K562 (cell line): ENCODE measurements around the gene EMX1. TPM values are rescaled to one million over a fixed set of nuclear protein-coding genes. Genes with fewer than 3 reads are reported as not detected.

Source experiments
- ASH1L ChIP-seq: fragments of 450-650 bp; IDR thresholded peaks from 2 replicates; pipeline ENCODE4 v1.6.1; 2018; ENCODE audit warnings: borderline replicate concordance, mild to moderate bottlenecking, low read depth; ENCODE audit not compliant: partially characterized antibody
- CBX8 ChIP-seq: fragments of 200-600 bp; sonication (generic); IDR thresholded peaks from 2 replicates; pipeline ENCODE4 v1.6.1; 2012; ENCODE audit warnings: borderline replicate concordance, mixed run types, low read depth, mild to moderate bottlenecking, moderate library complexity, mixed read lengths, low read length, control low read depth, inconsistent platforms; ENCODE audit not compliant: poor library complexity, severe bottlenecking; ENCODE audit errors: extremely low read depth
- CREBBP ChIP-seq: IDR thresholded peaks from one replicate; pipeline ENCODE4 v1.6.1; 2012; ENCODE audit warnings: low read depth, mild to moderate bottlenecking, control low read depth, inconsistent platforms, low read length
- ETV5 ChIP-seq: sonication (generic); formaldehyde crosslinking; IDR thresholded peaks from 2 replicates; pipeline ENCODE4 v1.4.0; 2020; ENCODE audit warnings: low read depth, mild to moderate bottlenecking, missing genetic modification reagents
- ILK ChIP-seq: fragments of 450-650 bp; IDR thresholded peaks from 2 replicates; pipeline ENCODE4 v1.6.1; 2016; ENCODE audit warnings: missing genetic modification characterization, low read depth, mild to moderate bottlenecking, missing compliant biosample characterization, moderate library complexity, borderline replicate concordance
- MBD2 ChIP-seq: sonication (generic); IDR thresholded peaks from 2 replicates; pipeline ENCODE4 v1.6.1; 2016; ENCODE audit warnings: low read depth, borderline replicate concordance
- MYC ChIP-seq, 2 experiments: fragments of 250-450 bp in 1 of 2; sonication (Bioruptor Pico) in 1 of 2; IDR thresholded peaks; 2 replicates each; pipeline versions ENCODE4 v1.5.1 to v1.6.1; 2012 to 2021; ENCODE audit warnings: low read depth in 2 of 2, borderline replicate concordance in 1 of 2, improper control_type of control experiment in 1 of 2, low read length in 1 of 2, mild to moderate bottlenecking in 1 of 2, moderate library complexity in 1 of 2
- NFE2L1 ChIP-seq: fragments of 450-650 bp; IDR thresholded peaks from 2 replicates; pipeline ENCODE4 v1.6.1; 2016; ENCODE audit warnings: missing genetic modification characterization, low read depth, mild to moderate bottlenecking, missing compliant biosample characterization, moderate library complexity, borderline replicate concordance
- POLR2A ChIP-seq: fragments of 450-650 bp; conservative IDR thresholded peaks from 2 replicates; pipeline ENCODE4 v1.6.1; 2016
- RREB1 ChIP-seq: fragments of 250-450 bp; sonication (Bioruptor Pico); IDR thresholded peaks from 2 replicates; pipeline ENCODE4 v1.4.0; 2020
- SMAD1 ChIP-seq: fragments of 150-350 bp; IDR thresholded peaks from 2 replicates; pipeline ENCODE4 v1.6.1; 2014; ENCODE audit warnings: low read length, low read depth; ENCODE audit not compliant: partially characterized antibody
- SMARCA4 ChIP-seq: fragments of 450-650 bp; IDR thresholded peaks from 2 replicates; pipeline ENCODE4 v1.6.1; 2016
- SRSF3 ChIP-seq: fragments of 200-400 bp; formaldehyde crosslinking; IDR thresholded peaks from 2 replicates; pipeline ENCODE4 v1.6.1; 2016; ENCODE audit warnings: mild to moderate bottlenecking, low read length, moderate library complexity; ENCODE audit not compliant: insufficient read depth
- TCF15 ChIP-seq: fragments of 250-450 bp; sonication (Bioruptor Pico); IDR thresholded peaks from 2 replicates; pipeline ENCODE4 v1.8.0; 2022; ENCODE audit warnings: moderate library complexity, mild to moderate bottlenecking, inconsistent platforms
- THRB ChIP-seq: fragments of 450-650 bp; formaldehyde crosslinking; conservative IDR thresholded peaks from 2 replicates; pipeline ENCODE4 v1.4.0; 2022; ENCODE audit warnings: mild to moderate bottlenecking, missing genetic modification characterization
- ZNF121 ChIP-seq: sonication (generic); formaldehyde crosslinking; conservative IDR thresholded peaks from 2 replicates; pipeline ENCODE4 v1.8.0; 2022; ENCODE audit warnings: missing genetic modification reagents
- ZNF449 ChIP-seq: fragments of 250-450 bp; sonication (Bioruptor Pico); IDR thresholded peaks from 2 replicates; pipeline ENCODE4 v1.8.0; 2022; ENCODE audit warnings: moderate library complexity, mild to moderate bottlenecking, inconsistent platforms
- ZNF507 ChIP-seq: conservative IDR thresholded peaks from 2 replicates; pipeline ENCODE4 v1.6.1; 2017; ENCODE audit warnings: missing genetic modification characterization, missing compliant biosample characterization
- polyA plus RNA-seq, 8 experiments: library from polyadenylated mRNA; depleted of rRNA in 4 of 8; stranded (reverse) in 5 of 8; unstranded in 3 of 8; fragments of >200 nt; fragmentation: Nextera tagmentation in 2 of 8; fragmentation: Illumina TruSeq in 1 of 8; extraction: Ambion mirVana in 2 of 8; extraction: Trizol in 1 of 8; gene quantifications; 2 replicates each; pipeline versions ENCODE4 v1.2.1 to v1.2.3, GENCODE V29; 2011 to 2014; ENCODE audit warnings: inconsistent platforms in 1 of 8, missing spikeins in 1 of 8
- total RNA-seq, 7 experiments: library from RNA; depleted of rRNA in 6 of 7; stranded (reverse); fragments of >200 nt in 6 of 7; fragmentation: Illumina TruSeq in 2 of 7; extraction: Trizol in 2 of 7; gene quantifications; 2 replicates each; pipeline versions ENCODE4 v1.2.1 to v1.2.3, GENCODE V29; 2011 to 2021; ENCODE audit warnings: low replicate concordance in 1 of 7

Gene EMX1
- total and polyA plus RNA-seq, 9 of the 15 experiments (the other 6 are each of a cell fraction or from before 2014, with no cell fraction given): 0.10 to 0.32 (median 0.21) TPM; not detected in 6

- TF ChIP-seq ZNF449 (CRISPR knock-in tag): no peak
- no peak for TF ChIP-seq ZNF121 (CRISPR knock-in tag)
- TF ChIP-seq RREB1 (CRISPR knock-in tag): no peak
- TF ChIP-seq ETV5 (CRISPR knock-in tag): no peak
- no peak for TF ChIP-seq TCF15 (CRISPR knock-in tag)
- TF ChIP-seq SMAD1: no peak
- TF ChIP-seq MYC (IDR thresholded peaks at IDR 0.05; ENCODE audit: low read depth, low read length): 0 out of 2 replicates have a peak, but pooled peaks have one; percentile 4
- TF ChIP-seq MYC (CRISPR knock-in tag; IDR thresholded peaks at IDR 0.05; ENCODE audit: borderline replicate concordance, low read depth): no peak
- no peak for TF ChIP-seq CREBBP
- TF ChIP-seq CBX8: no peak
- no peak for TF ChIP-seq SRSF3
- no peak for TF ChIP-seq ZNF507 (tag)
- no peak for TF ChIP-seq POLR2A
- no peak for TF ChIP-seq MBD2
- TF ChIP-seq NFE2L1 (tag): no peak
- TF ChIP-seq ILK (tag): no peak
- no peak for TF ChIP-seq THRB (CRISPR knock-in tag)
- no peak for TF ChIP-seq ASH1L
- 0 out of 2 replicates have a peak, but pooled peaks have one; percentile 21 for TF ChIP-seq SMARCA4
Measured at GRCh38 chr2:72887740-72888437, 29.4 kb upstream of the EMX1 start (continued).
